ENCODE data around the gene SRC. TPM values are rescaled to one million over a fixed set of nuclear protein-coding genes. Genes with fewer than 3 reads are reported as not detected.

SRC gene
- total RNA-seq, 6 experiments from 2014 or later = 22.0 to 35.6 (median 24.6) TPM

DNA sequence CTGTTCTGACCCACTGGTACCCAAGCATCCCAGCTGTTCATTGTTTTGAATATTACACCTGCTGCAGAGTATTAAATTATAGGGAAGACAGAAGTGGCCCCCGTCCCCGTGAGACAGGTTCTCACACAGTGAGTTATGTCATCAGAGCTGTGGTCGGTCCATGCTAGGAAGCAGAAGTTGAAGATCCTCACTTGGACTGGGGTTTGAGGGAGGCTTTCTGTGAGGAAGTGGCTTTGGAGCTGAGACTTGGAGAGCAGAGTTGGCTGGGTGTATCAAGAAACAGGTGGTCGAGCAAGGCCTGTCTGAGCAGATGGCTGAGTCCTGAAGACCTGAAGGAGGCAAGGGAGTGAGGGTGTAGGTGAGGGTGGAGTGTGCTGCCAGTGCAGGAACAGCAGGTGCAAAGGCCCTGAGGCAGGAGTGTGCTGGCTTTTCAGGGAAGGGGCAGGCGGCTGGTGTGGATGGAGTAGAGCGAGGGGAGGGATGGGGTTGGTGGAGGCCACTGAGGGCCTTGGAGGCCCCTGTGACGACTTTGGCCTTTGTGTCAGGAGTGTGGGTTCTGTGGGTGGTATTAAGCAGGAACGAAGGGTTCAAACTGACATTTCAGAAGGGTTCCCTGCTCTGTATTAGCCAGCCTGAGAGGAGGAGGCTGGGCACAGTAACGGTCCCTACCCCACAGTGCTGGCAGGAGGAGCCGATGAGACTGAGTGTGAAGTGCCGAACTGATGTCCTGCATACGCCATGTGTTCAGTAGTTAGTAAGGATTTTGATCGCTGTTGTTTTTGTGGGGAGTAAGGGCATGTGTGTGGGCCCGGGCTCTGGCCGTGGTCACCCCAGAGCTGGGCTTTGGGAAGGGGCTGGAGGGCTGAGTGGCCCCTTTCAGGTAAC lies 11.8 kb downstream of the SRC start:
- peaks cover 19% of the 10 kb centered on the region for H3K4me1 Mint-ChIP-seq (ENCODE audit: low read depth)
- no peaks in the 10 kb centered on the region for H3K36me3 Mint-ChIP-seq (ENCODE audit: low read depth)
- no peak for TF ChIP-seq CTCF (IDR thresholded peaks at IDR 0.05)
- H3K9me3 Mint-ChIP-seq = no peaks in the 10 kb centered on the region
- H3K4me3 Mint-ChIP-seq = no peak overlapping the region
- DNase-seq = no peak
- no peaks in the 10 kb centered on the region for H3K27me3 Mint-ChIP-seq (ENCODE audit: insufficient read depth)
- H3K27ac Mint-ChIP-seq = no peak overlapping the region

GRCh38 chr20:37358366-37359150 lies 12.6 kb downstream of the SRC start:
- H3K36me3 Mint-ChIP-seq (ENCODE audit: low read depth) = no peaks in the 10 kb centered on the region
- DNase-seq = no peak
- TF ChIP-seq CTCF (IDR thresholded peaks at IDR 0.05) = no peak
- no peaks in the 10 kb centered on the region for H3K27me3 Mint-ChIP-seq (ENCODE audit: insufficient read depth)
- H3K4me3 Mint-ChIP-seq = no peak overlapping the region
- no peaks in the 10 kb centered on the region for H3K9me3 Mint-ChIP-seq
- peaks cover 16% of the 10 kb centered on the region for H3K4me1 Mint-ChIP-seq (ENCODE audit: low read depth)
- H3K27ac Mint-ChIP-seq = no peak overlapping the region

DNA sequence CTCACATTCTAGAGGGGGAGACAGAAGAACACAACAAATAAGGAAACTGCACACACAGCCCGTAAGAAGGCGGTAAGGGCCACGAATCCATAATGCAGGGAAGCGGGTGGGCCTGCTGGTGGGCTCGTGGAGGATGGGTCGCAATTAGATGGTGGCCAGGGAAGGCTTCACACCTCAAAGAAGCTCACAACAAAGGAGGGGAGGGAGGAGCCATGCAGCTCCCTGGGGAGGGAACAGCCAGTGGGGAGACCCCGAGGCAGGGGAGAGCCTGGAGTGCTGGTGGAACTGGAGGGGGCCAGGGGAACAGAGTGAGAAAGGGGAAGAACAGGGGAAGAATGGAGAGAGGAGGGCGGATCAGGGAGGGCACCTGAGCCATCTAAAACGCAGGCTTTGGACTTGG lies 13.4 kb downstream of the SRC start:
- DNase-seq = no peak
- H3K36me3 Mint-ChIP-seq (ENCODE audit: low read depth) = no peaks in the 10 kb centered on the region
- H3K9me3 Mint-ChIP-seq = no peaks in the 10 kb centered on the region
- TF ChIP-seq CTCF (IDR thresholded peaks at IDR 0.05) = no peak
- H3K27me3 Mint-ChIP-seq (ENCODE audit: insufficient read depth) = no peaks in the 10 kb centered on the region
- H3K4me3 Mint-ChIP-seq = no peak overlapping the region
- H3K4me1 Mint-ChIP-seq (ENCODE audit: low read depth) = peaks cover 16% of the 10 kb centered on the region
- no peak overlapping the region for H3K27ac Mint-ChIP-seq

GRCh38 chr20:37359836-37360235 lies 13.9 kb downstream of the SRC start:
- Mint-ChIP-seq H3K4me1 (ENCODE audit: low read depth) (peaks cover 16% of the 10 kb centered on the region), H3K4me3 (no peak overlapping the region), H3K9me3 (no peaks in the 10 kb centered on the region)

More at GRCh38 chr20:37359836-37360235, 13.9 kb downstream of the SRC start:
- Mint-ChIP-seq H3K36me3 (ENCODE audit: low read depth) (no peaks in the 10 kb centered on the region), H3K27me3 (ENCODE audit: insufficient read depth) (no peaks in the 10 kb centered on the region), H3K27ac (no peak overlapping the region)
- no peak for TF ChIP-seq CTCF (IDR thresholded peaks at IDR 0.05)
- no peak for DNase-seq
